NOMO-1 (cell line): ENCODE measurements around the gene SCP2D1.

Experiments
- DNase-seq, 2 experiments: peaks; one replicate each; lab custom pipeline; 2025; ENCODE audit not compliant: unreplicated experiment in 2 of 2; lab: John Stamatoyannopoulos, UW

Gene SCP2D1

GRCh38 chr20:18811904-18812303 is 1.7 kb upstream of the SCP2D1 start:
- no peak for DNase-seq

- DNase-seq = no peak
Observed at GRCh38 chr20:18815194-18815942, 1.8 kb downstream of the SCP2D1 start.

GRCh38 chr20:18822832-18823231 is 9.2 kb downstream of the SCP2D1 start:
- no peak for DNase-seq

- peak; percentile 48 to 81 for DNase-seq
Observed at GRCh38 chr20:18831830-18832499, 18.4 kb downstream of the SCP2D1 start.

GRCh38 chr20:18832546-18833200 is 19.1 kb downstream of the SCP2D1 start:
- no peak for DNase-seq

- no peak for DNase-seq
Observed at GRCh38 chr20:18835466-18836256, 22.1 kb downstream of the SCP2D1 start.

GRCh38 chr20:18837718-18838117 is 24.1 kb downstream of the SCP2D1 start:
- DNase-seq = no peak

GRCh38 chr20:18839507-18840247 is 26.1 kb downstream of the SCP2D1 start:
- no peak for DNase-seq

GRCh38 chr20:18840248-18840645 is 26.7 kb downstream of the SCP2D1 start:
- DNase-seq = no peak

- DNase-seq = no peak
Observed at GRCh38 chr20:18845017-18845416, 31.4 kb downstream of the SCP2D1 start.

- DNase-seq = no peak
Observed at GRCh38 chr20:18847226-18847755, 33.7 kb downstream of the SCP2D1 start.

- DNase-seq = no peak
Observed at GRCh38 chr20:18849131-18849530, 35.5 kb downstream of the SCP2D1 start.

- DNase-seq = no peak
Observed at GRCh38 chr20:18851629-18852028, 38.0 kb downstream of the SCP2D1 start.

- DNase-seq = no peak
Observed at GRCh38 chr20:18852318-18852717, 38.7 kb downstream of the SCP2D1 start.

GRCh38 chr20:18853216-18853615 is 39.6 kb downstream of the SCP2D1 start:
- no peak for DNase-seq

GRCh38 chr20:18853946-18854646 is 40.5 kb downstream of the SCP2D1 start:
- no peak for DNase-seq

- DNase-seq = no peak
Observed at GRCh38 chr20:18855882-18856281, 42.3 kb downstream of the SCP2D1 start.

- no peak for DNase-seq
Observed at GRCh38 chr20:18856873-18857272, 43.3 kb downstream of the SCP2D1 start.

GRCh38 chr20:18857640-18858039 is 44.1 kb downstream of the SCP2D1 start:
- DNase-seq = no peak
